Vagina (tissue), 2 donors: ENCODE data around the gene PHACTR2.

Experiments used
- CTCF ChIP-seq, 3 experiments: fragments of 450-650 bp in 2 of 3; fragments of 200-600 bp in 1 of 3; sonication (generic) in 1 of 3; IDR thresholded peaks; one replicate each; pipeline ENCODE4 v1.5.1; 2017 to 2019; ENCODE audit warnings: antibody characterized with exemption in 3 of 3, mild to moderate bottlenecking in 2 of 3, moderate library complexity in 2 of 3
- POLR2AphosphoS5 ChIP-seq, 2 donors: sonication (generic); formaldehyde crosslinking; IDR thresholded peaks; one replicate each; pipeline ENCODE4 v1.9.0; 2017; ENCODE audit warnings: antibody characterized with exemption in 2 of 2, mild to moderate bottlenecking in 2 of 2, low read depth in 1 of 2; ENCODE audit not compliant: insufficient read depth in 1 of 2

GRCh38 chr6:143744551-143745165, 66.9 kb downstream of the PHACTR2 start:
- TF ChIP-seq POLR2AphosphoS5 (IDR thresholded peaks at IDR 0.05; ENCODE audit: insufficient read depth in 1 of 2, low read depth in 1 of 2) (no peak), CTCF (IDR thresholded peaks at IDR 0.05) (no peak)
